B cell (primary cell): ENCODE measurements around the gene B3GAT3. TPM values are rescaled to one million over a fixed set of nuclear protein-coding genes. Genes with fewer than 3 reads are reported as not detected.
A peak's percentile ranks its signal among the peaks of the same experiment; 100 is the strongest.
"Not testable (repeated sequence)": the region's sequence is repeated elsewhere in the genome, so short reads cannot be mapped to it uniquely, and the experiment has no call there.

ENCODE experiments used
- ATAC-seq: fragments of 200-7000 bp; cut with Tn5 transposase; one replicate; pipeline ENCODE4 v1.10.0; 2021; ENCODE audit warnings: low read depth, mild to moderate bottlenecking, moderate number of reproducible peaks, moderate library complexity
- CTCF ChIA-PET: fragments of 350-600 bp; sonication (Branson Sonifier 250); formaldehyde crosslinking; loops from one replicate; lab custom pipeline; 2021; ENCODE audit warnings: antibody characterized with exemption, inconsistent platforms; lab: Charles Lee
- POLR2A ChIA-PET: fragments of 350-600 bp; sonication (Branson Sonifier 250); formaldehyde crosslinking; loops from one replicate; lab custom pipeline; 2021; ENCODE audit warnings: antibody characterized with exemption; lab: Charles Lee
- DNase-seq: peaks from one replicate; pipeline ENCODE4 v3.0.0; 2013
- H2AFZ ChIP-seq: 2 replicates; pipeline ENCODE4 v1.6.1; 2012; ENCODE audit warnings: mild to moderate bottlenecking, low read depth, low read length; ENCODE audit not compliant: insufficient read depth, poor library complexity, severe bottlenecking
- H3K27ac ChIP-seq, 2 donors: 1 replicate in 1 of 2; 2 replicates in 1 of 2; pipeline ENCODE4 v1.5.1; 2012 to 2013; ENCODE audit warnings: low read length in 2 of 2, mild to moderate bottlenecking in 2 of 2, moderate library complexity in 1 of 2
- H3K27me3 ChIP-seq, 4 experiments: fragments of 200-600 bp in 1 of 4; sonication (generic) in 1 of 4; replicated peaks in 1 of 4; 1 replicate in 2 of 4; 2 replicates in 2 of 4; pipeline versions ENCODE4 v1.6.1 to v1.7.0; 2013 to 2016; ENCODE audit warnings: low read length in 3 of 4, mild to moderate bottlenecking in 2 of 4, mixed read lengths in 1 of 4, moderate library complexity in 1 of 4; ENCODE audit not compliant: insufficient read depth in 4 of 4, control insufficient read depth in 3 of 4; ENCODE audit errors: control extremely low read depth in 1 of 4
- H3K36me3 ChIP-seq, 2 experiments: replicated peaks in 1 of 2; 1 replicate in 1 of 2; 2 replicates in 1 of 2; pipeline versions ENCODE4 v1.6.1 to v1.7.1; 2013; ENCODE audit warnings: low read length in 1 of 2; ENCODE audit not compliant: insufficient read depth in 2 of 2, control insufficient read depth in 1 of 2; ENCODE audit errors: control extremely low read depth in 1 of 2, extremely low read depth in 1 of 2
- H3K4me1 ChIP-seq, 2 donors: fragments of 200-600 bp in 1 of 2; sonication (generic) in 1 of 2; 1 replicate in 1 of 2; 2 replicates in 1 of 2; pipeline versions ENCODE4 v1.5.1 to v1.6.1; 2013 to 2017; ENCODE audit warnings: low read length in 2 of 2; ENCODE audit not compliant: control insufficient read depth in 2 of 2, insufficient read depth in 2 of 2
- H3K4me2 ChIP-seq: replicated peaks from 2 replicates; pipeline ENCODE3; 2012; ENCODE audit warnings: mild to moderate bottlenecking, low read depth, low read length; ENCODE audit not compliant: poor library complexity, severe bottlenecking
- H3K4me3 ChIP-seq, 5 experiments: fragments of 200-600 bp in 1 of 5; sonication (generic) in 1 of 5; 1 replicate in 3 of 5; 2 replicates in 2 of 5; pipeline versions ENCODE4 v1.5.1 to v1.7.0; 2011 to 2016; ENCODE audit warnings: low read length in 4 of 5, mild to moderate bottlenecking in 4 of 5, low read depth in 2 of 5, control low read depth in 1 of 5, moderate library complexity in 1 of 5; ENCODE audit not compliant: insufficient read depth in 1 of 5; ENCODE audit errors: control extremely low read depth in 1 of 5, extremely low read depth in 1 of 5
- H3K79me2 ChIP-seq: fragments of 200-600 bp; sonication (generic); one replicate; pipeline ENCODE4 v1.6.0; 2016; ENCODE audit warnings: low read length; ENCODE audit not compliant: control insufficient read depth, insufficient read depth
- H3K9ac ChIP-seq: fragments of 200-600 bp; sonication (generic); 2 replicates; pipeline ENCODE4 v1.6.1; 2017; ENCODE audit warnings: mild to moderate bottlenecking, low read length, moderate library complexity
- H3K9me3 ChIP-seq, 3 donors: one replicate each; pipeline versions ENCODE4 v1.6.1 to v1.7.1; 2013; ENCODE audit warnings: low read length in 2 of 3; ENCODE audit not compliant: control insufficient read depth in 2 of 3, insufficient read depth in 1 of 3; ENCODE audit errors: control extremely low read depth in 1 of 3
- H4K20me1 ChIP-seq: 2 replicates; pipeline ENCODE4 v1.6.0; 2012; ENCODE audit warnings: mild to moderate bottlenecking, low read length; ENCODE audit not compliant: insufficient read depth, control insufficient read depth, poor library complexity, severe bottlenecking
- H3K27ac Mint-ChIP-seq: one replicate; pipeline ENCODE4 v1.8.0; 2021; ENCODE audit warnings: mixed read lengths
- H3K27me3 Mint-ChIP-seq: one replicate; pipeline ENCODE4 v1.8.0; 2021; ENCODE audit warnings: mixed read lengths
- H3K4me1 Mint-ChIP-seq: one replicate; pipeline ENCODE4 v1.8.0; 2021; ENCODE audit warnings: mixed read lengths
- H3K4me3 Mint-ChIP-seq: one replicate; pipeline ENCODE4 v1.8.0; 2021; ENCODE audit warnings: mixed read lengths
- H3K9me3 Mint-ChIP-seq: one replicate; pipeline ENCODE4 v1.8.0; 2022; ENCODE audit warnings: mixed read lengths; ENCODE audit not compliant: insufficient read depth
- EZH2 ChIP-seq: IDR thresholded peaks from 2 replicates; pipeline ENCODE4 v1.6.1; 2012; ENCODE audit warnings: borderline replicate concordance, low read depth, mild to moderate bottlenecking, moderate library complexity, low read length; ENCODE audit not compliant: insufficient read depth, poor library complexity, severe bottlenecking
- WGBS: methylation state at CpG from one replicate; pipeline ENCODE4 v1.1.5; 2013; ENCODE audit warnings: missing lambda C conversion rate; ENCODE audit not compliant: insufficient coverage; 5-methylcytosine and 5-hydroxymethylcytosine counted together
- intact Hi-C: fragments of 100-400 bp; cut with micrococcal nuclease; formaldehyde crosslinking; loops from one replicate; pipeline ENCODE4 v1.10.0; 2022
- polyA plus RNA-seq: library from polyadenylated mRNA; depleted of rRNA; stranded (reverse); fragments of >200 nt; gene quantifications from 2 replicates; pipeline ENCODE4 v1.2.3, GENCODE V29; 2012
- total RNA-seq, 2 donors: library from RNA; stranded (reverse); fragments of 120-200 nt in 1 of 2; gene quantifications; 1 replicate in 1 of 2; 2 replicates in 1 of 2; pipeline versions ENCODE4 v1.2.3 to v1.2.4, GENCODE V29; 2013 to 2022
- TF ChIP-seq, protein P1 (sequence below): fragments of 200-600 bp; IDR thresholded peaks from one replicate; pipeline ENCODE4 v1.8.0; 2022; ENCODE audit warnings: antibody characterized with exemption, mild to moderate bottlenecking

Gene B3GAT3
- total and polyA plus RNA-seq, 2 donors (not counting 1 experiment from before 2014, with no cell fraction given), result 66.6 to 89.3 TPM

DNA sequence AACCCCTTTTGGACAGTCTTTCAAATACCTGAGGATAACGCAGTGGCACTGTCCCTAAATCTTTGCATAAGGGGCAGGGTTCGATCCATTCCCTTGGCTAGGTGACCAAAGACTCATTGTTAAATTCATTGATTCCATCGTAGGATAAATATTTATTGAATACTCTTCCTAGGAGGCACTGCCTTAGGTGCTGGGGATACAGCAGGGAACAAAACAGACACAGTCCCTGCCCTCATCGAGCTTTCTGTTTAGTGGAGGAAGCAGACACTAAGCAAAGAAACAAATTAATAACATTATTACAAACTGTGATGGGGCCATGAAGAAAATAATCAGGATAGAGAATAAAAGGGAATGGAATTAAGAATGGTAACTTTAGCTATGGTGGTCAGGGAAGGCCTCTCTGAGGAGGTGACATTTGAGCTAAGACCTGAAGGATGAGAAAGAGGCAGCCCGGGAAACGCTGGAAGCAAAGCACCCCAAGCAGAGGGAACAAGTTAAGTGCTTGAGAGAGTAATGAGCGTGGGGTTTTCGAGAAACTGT lies 689 bp downstream of the B3GAT3 start:
- Histone ChIP-seq H3K4me3 (peak overlapping the region; percentile 80 to 93 (median 88)), H3K9ac (peak overlapping the region; percentile 93), H3K79me2 (peaks cover 23% of the 10 kb centered on the region), H3K9me3 (no peaks in the 10 kb centered on the region), H3K4me2 (peak overlapping the region; percentile 92), H3K27ac (peak overlapping the region; percentile 88 to 98), H4K20me1 (peaks cover 11% of the 10 kb centered on the region), H2AFZ (peak overlapping the region; percentile 85), H3K36me3 (peaks cover 1 to 28% of the 10 kb centered on the region in 2 experiments), H3K4me1 (peaks cover 11 to 19% of the 10 kb centered on the region in 2 donors), H3K27me3 (no peaks in the 10 kb centered on the region)
- 18% methylated on average over 5 of the region's 8 CpGs for WGBS
- CTCF ChIA-PET, result interaction anchor here (0.7 to 4.4 kb wide), 12 partner anchors 8 to 260 kb away, joined by 3 to 35 read pairs (median 5); partner anchors contain the start of genes EML3, LBHD1, ROM1 and SLC3A2
- DNase-seq (no peak), ATAC-seq (no peak)
- Mint-ChIP-seq H3K27ac (peak overlapping the region; percentile 95), H3K4me1 (peaks cover 23% of the 10 kb centered on the region), H3K9me3 (no peaks in the 10 kb centered on the region), H3K27me3 (no peaks in the 10 kb centered on the region), H3K4me3 (peak overlapping the region; percentile 98)
- TF ChIP-seq EZH2, result no peak
- TF ChIP-seq, protein P1, sequence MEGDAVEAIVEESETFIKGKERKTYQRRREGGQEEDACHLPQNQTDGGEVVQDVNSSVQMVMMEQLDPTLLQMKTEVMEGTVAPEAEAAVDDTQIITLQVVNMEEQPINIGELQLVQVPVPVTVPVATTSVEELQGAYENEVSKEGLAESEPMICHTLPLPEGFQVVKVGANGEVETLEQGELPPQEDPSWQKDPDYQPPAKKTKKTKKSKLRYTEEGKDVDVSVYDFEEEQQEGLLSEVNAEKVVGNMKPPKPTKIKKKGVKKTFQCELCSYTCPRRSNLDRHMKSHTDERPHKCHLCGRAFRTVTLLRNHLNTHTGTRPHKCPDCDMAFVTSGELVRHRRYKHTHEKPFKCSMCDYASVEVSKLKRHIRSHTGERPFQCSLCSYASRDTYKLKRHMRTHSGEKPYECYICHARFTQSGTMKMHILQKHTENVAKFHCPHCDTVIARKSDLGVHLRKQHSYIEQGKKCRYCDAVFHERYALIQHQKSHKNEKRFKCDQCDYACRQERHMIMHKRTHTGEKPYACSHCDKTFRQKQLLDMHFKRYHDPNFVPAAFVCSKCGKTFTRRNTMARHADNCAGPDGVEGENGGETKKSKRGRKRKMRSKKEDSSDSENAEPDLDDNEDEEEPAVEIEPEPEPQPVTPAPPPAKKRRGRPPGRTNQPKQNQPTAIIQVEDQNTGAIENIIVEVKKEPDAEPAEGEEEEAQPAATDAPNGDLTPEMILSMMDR, result no peak
- intact Hi-C loops, result no loop called here
- POLR2A ChIA-PET, result interaction anchor here (0.6 to 3.6 kb wide), 12 partner anchors 18 to 1689 kb away, joined by 3 to 33 read pairs (median 8); partner anchors contain the start of genes C11orf98, CSKMT, EEF1G and INTS5

DNA sequence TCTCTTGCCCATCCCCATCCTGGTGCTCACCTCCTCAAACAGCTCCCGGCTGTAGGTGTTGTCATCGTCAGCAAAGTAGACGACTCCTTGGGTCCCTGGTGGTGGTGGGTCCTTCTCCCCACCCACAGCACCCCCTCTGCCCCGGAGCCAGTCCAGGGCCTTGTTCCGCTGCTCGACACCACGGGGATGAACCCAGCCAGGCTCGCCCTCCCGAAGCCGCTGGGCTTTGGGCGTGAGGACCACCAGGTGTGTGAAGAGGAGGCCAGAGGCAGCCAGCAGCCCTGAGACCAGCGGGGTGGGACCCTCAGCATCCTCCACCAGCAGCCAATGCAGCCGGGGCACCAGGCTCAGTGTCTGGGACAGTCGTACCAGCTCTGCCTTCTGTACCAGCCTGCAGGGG lies 4.8 kb downstream of the B3GAT3 start:
- ATAC-seq, H2AFZ ChIP-seq, CTCF ChIA-PET, DNase-seq, H3K27me3 Mint-ChIP-seq, H3K4me3 ChIP-seq, H3K9me3 ChIP-seq, H3K4me2 ChIP-seq, H3K4me3 Mint-ChIP-seq, H3K27me3 ChIP-seq, POLR2A ChIA-PET, H3K27ac Mint-ChIP-seq, H3K27ac ChIP-seq, H3K9ac ChIP-seq, H3K9me3 Mint-ChIP-seq, intact Hi-C loops: not testable (repeated sequence)
- peaks cover 36% of the 10 kb centered on the region for H3K79me2 ChIP-seq
- H3K36me3 ChIP-seq, result peaks cover 0 to 19% of the 10 kb centered on the region in 2 experiments
- WGBS, result 97% methylated on average over 6 of the region's 14 CpGs
- peaks cover 21% of the 10 kb centered on the region for H3K4me1 Mint-ChIP-seq
- H4K20me1 ChIP-seq, result peaks cover 11% of the 10 kb centered on the region
- peaks cover 11 to 20% of the 10 kb centered on the region in 2 donors for H3K4me1 ChIP-seq
